Thoracic aorta (tissue), 2 donors: ENCODE measurements around the gene SLC1A1. TPM values are rescaled to one million over a fixed set of nuclear protein-coding genes. Genes with fewer than 3 reads are reported as not detected.
"Not testable (repeated sequence)": the region's sequence is repeated elsewhere in the genome, so short reads cannot be mapped to it uniquely, and the experiment has no call there.

Experiments used
- ATAC-seq: fragments of 150-250 bp; one replicate; pipeline ENCODE4 v1.8.0; 2017; ENCODE audit warnings: low read depth; ENCODE audit not compliant: insufficient number of reproducible peaks, low FRiP score
- DNase-seq: peaks from one replicate; pipeline ENCODE4 v3.0.0-alpha.2; 2020; ENCODE audit warnings: low spot score
- H3K27ac ChIP-seq, 2 donors: fragments of 200-600 bp; sonication (generic); 1 replicate in 1 of 2; 2 replicates in 1 of 2; pipeline ENCODE4 v1.5.1; 2016; ENCODE audit warnings: mild to moderate bottlenecking in 2 of 2, moderate library complexity in 2 of 2
- H3K27me3 ChIP-seq: fragments of 200-600 bp; sonication (generic); replicated peaks from 2 replicates; pipeline ENCODE4 v1.6.0; 2016; ENCODE audit warnings: mild to moderate bottlenecking; ENCODE audit not compliant: insufficient read depth
- H3K36me3 ChIP-seq: fragments of 200-600 bp; sonication (generic); one replicate; pipeline ENCODE4 v1.5.1; 2016
- H3K4me1 ChIP-seq, 2 donors: fragments of 200-600 bp; sonication (generic); 1 replicate in 1 of 2; 2 replicates in 1 of 2; pipeline versions ENCODE4 v1.5.1 to v1.6.0; 2016; ENCODE audit warnings: low read depth in 2 of 2, mild to moderate bottlenecking in 1 of 2; ENCODE audit not compliant: control insufficient read depth in 1 of 2
- H3K4me3 ChIP-seq: fragments of 200-600 bp; sonication (generic); 2 replicates; pipeline ENCODE4 v1.5.1; 2016; ENCODE audit warnings: mild to moderate bottlenecking
- H3K9me3 ChIP-seq: fragments of 200-600 bp; sonication (generic); 2 replicates; pipeline ENCODE4 v1.5.1; 2016
- CTCF ChIP-seq: fragments of 200-600 bp; sonication (generic); IDR thresholded peaks from one replicate; pipeline ENCODE4 v1.5.1; 2019; ENCODE audit warnings: antibody characterized with exemption
- total RNA-seq, 2 donors: library from RNA; depleted of rRNA; stranded (reverse); fragments of >200 nt; gene quantifications; one replicate each; pipeline versions ENCODE4 v1.1.0 to v1.2.3, GENCODE V29; 2016

The SLC1A1 gene
- total RNA-seq, 2 donors from 2014 or later: 3.7 to 7.3 TPM

DNA sequence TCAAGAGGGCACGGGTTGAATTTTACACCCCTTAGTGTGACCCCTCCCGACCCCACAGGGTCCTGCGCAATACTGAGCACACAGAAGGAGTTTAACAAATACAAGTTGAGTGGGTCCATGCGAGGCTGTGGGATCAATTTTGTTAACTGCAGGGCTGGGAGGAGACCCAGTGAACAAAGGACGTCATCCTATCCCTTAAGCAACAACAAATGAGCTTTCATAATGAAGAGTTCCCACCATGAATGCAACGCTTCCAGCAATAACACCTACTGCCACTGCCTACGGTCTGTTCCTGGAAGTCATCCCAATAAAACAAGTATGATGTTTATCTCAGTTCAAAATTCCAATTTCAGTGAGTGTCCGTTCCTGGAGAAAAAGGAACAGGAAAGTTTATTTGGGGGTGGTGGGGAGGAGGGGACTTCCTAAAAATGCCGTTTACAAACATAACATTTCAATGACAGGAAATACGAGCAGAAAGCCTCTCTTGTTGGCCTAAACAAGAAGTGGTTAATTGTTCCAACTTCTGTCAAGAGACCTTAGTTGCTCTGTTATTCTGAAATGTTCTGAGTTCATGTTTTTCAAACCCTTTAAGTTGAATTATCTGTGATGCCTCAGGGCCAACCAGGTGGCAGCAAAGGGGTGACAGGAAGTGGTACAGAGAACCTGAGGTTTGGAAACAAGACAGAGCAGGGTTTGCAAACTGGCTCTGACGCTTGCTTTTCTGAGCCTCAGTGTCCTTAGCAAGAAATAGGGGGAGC is 106.1 kb downstream of the SLC1A1 start:
- H3K36me3 ChIP-seq: no peaks in the 10 kb centered on the region
- ATAC-seq: peak; percentile 9
- no peak for DNase-seq
- H3K27me3 ChIP-seq: no peaks in the 10 kb centered on the region
- TF ChIP-seq CTCF: no peak
- peak overlapping the region in 1 of 2 donors; percentile 34 for H3K27ac ChIP-seq
- peaks cover 11 to 22% of the 10 kb centered on the region in 2 donors for H3K4me1 ChIP-seq
- H3K9me3 ChIP-seq: no peaks in the 10 kb centered on the region
- peak overlapping the region; percentile 17 for H3K4me3 ChIP-seq

DNA sequence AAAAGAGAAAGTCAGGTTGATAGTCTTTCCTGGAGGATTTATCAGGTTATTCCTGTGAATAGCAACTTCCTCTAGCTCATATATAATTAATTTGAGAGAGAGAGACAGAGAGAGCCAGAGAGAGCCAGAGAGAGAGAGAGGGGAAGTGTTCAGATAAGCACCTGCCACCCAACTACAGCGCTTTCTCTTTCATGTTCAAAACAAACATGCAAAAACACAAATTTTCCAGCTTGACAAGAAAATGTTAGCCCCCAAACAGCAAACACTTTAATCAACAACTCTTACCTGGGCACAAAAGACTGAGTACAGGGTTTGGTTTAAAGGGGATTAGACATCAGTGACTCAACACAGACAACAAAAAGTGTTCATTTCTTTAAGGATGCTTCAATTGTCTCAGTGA is 110.1 kb downstream of the SLC1A1 start:
- no peak for DNase-seq

DNA sequence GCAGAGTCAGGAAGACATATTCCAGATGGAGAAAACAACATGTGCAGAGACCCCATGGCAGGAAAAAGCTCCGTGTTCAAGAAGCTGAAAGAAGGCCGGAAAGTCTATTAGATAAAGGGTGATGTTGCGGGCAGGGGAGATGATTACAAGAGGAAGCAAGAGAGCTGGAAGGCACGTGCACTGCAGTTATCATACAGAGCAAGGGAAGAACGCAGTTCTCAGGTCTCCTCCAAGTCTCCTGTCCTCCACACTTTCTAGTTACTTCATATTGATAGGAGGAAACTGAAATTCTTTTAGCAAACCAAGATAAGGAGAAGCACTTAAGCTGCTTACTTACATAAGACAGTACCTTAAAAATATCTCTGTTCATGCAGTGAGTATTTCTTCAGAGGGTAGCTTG is 113.6 kb downstream of the SLC1A1 start:
- ATAC-seq (no peak), DNase-seq (no peak)
- no peak for TF ChIP-seq CTCF
- Histone ChIP-seq H3K4me1 (no peaks in the 10 kb centered on the region), H3K4me3 (no peak overlapping the region), H3K36me3 (no peaks in the 10 kb centered on the region), H3K27me3 (no peaks in the 10 kb centered on the region), H3K27ac (no peak overlapping the region), H3K9me3 (no peaks in the 10 kb centered on the region)

More for the DNA sequence above, 110.1 kb downstream of the SLC1A1 start:
- no peak for TF ChIP-seq CTCF
- Histone ChIP-seq H3K27ac (no peak overlapping the region), H3K4me1 (peaks cover 11 to 15% of the 10 kb centered on the region in 2 donors), H3K36me3 (no peaks in the 10 kb centered on the region), H3K9me3 (no peaks in the 10 kb centered on the region), H3K27me3 (no peaks in the 10 kb centered on the region), H3K4me3 (no peak overlapping the region)
- ATAC-seq: no peak

DNA sequence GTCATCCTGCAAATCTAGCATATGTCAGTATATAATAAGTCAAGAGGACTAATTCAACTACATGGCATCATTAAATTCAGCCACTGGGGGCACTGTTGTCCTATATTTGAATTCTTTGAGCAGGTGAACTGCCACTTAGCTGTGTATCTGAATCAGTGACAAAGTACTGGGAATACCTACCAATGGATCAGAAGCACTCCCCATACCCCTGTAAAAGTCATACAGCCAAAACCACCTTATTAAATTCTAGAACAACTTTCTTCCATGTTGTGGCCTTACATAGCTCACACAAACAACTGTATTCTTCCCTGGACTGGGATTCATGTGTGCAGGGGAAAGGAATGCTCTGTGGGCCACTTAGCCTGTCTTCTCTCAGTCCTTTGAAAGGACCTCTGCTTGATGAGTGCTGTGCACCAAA is 114.4 kb downstream of the SLC1A1 start:
- no peak for ATAC-seq
- TF ChIP-seq CTCF: peak; percentile 74
- Histone ChIP-seq H3K36me3 (no peaks in the 10 kb centered on the region), H3K27ac (no peak overlapping the region), H3K9me3 (no peaks in the 10 kb centered on the region), H3K4me3 (no peak overlapping the region), H3K4me1 (no peaks in the 10 kb centered on the region), H3K27me3 (no peaks in the 10 kb centered on the region)
- DNase-seq: peak; percentile 52

GRCh38 chr9:4606033-4606432 is 115.8 kb downstream of the SLC1A1 start:
- not testable (repeated sequence) for H3K4me3 ChIP-seq, ATAC-seq, H3K27me3 ChIP-seq, DNase-seq, H3K36me3 ChIP-seq, H3K27ac ChIP-seq, H3K9me3 ChIP-seq, H3K4me1 ChIP-seq

- no peak for DNase-seq
- Histone ChIP-seq H3K27me3 (no peaks in the 10 kb centered on the region), H3K4me3 (no peak overlapping the region), H3K4me1 (no peaks in the 10 kb centered on the region), H3K27ac (no peak overlapping the region), H3K9me3 (no peaks in the 10 kb centered on the region), H3K36me3 (no peaks in the 10 kb centered on the region)
- no peak for ATAC-seq
- TF ChIP-seq CTCF: no peak
These were observed 124.4 kb downstream of the SLC1A1 start for GRCh38 chr9:4614627-4615026.
